Stimulated activated CD8-positive, alpha-beta memory T cell treated with anti-CD3 and anti-CD28 coated beads, Interleukin-7, amount 100 ng/mL, for 4 hours (primary cell): ENCODE data around the gene EIF2B1.

Experiments used
- DNase-seq, 2 donors: peaks; one replicate each; pipeline ENCODE4 v3.0.0-alpha.2; 2020; ENCODE audit warnings: low read depth in 2 of 2

The EIF2B1 gene

DNA sequence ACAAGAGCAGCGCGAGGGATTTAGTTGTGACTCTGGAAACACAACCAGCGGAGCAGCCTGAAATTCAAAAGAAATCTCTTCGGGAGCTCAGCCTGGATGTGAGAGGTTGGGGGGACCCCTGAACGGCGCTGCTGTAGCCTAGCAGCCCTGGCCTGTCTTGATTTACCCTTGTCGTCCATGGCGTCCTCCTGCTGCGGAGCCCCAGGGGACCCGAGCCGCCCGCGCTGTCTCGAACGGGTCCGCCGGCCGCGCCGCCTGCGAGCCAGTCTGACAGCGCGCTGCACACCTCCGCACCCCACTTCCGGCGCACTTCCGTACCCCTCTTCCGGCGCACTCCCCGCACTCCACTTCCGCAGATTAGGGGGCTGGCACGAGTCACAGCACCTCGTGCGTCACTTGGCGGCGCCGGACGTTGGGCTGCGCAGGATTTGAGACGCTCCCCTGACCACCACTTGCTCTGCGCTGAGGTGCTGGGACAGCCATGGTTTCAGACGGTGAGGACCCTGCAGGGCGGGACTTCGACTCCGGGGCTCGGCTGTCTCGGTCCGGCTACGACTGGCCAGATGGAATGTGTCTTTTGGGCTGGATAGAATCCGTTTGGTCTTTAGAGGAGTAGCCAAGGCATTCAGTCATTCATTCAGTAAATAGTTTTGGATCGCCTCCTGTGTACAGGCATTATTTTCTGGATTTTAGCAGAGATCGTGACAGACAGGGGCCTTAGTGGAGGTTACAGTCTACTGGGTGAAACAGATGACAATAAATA is at the start of gene EIF2B1, which contains the start of gene GTF2H3:
Gene EIF2B1 (minus strand): TSS at position 308 of the 763 bp plus-strand sequence. CDS start 129 bp downstream, at position 179.
Gene GTF2H3 (plus strand): TSS at position 451 of the 763 bp plus-strand sequence. CDS start 31 bp downstream, at position 482.
- peak; percentile 95 to 96 for DNase-seq

DNA sequence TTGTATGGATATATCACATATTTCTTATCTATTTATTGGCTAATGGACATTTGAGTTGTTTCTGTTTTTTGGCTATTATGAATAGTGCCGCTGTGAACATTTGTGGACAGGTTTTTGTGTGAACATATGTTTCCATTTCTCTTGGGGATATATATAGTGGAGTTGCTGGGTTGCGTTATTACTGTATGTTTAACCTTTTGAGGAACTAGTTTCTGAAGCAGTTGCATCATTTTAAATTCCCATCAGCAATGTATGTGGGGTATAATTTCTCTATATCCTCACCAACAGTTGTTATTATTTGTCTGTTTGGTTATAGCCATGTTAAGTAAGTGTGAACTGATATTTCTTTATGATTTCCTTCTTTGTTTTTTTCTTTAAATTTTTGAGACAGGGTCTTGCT is 48.1 kb upstream of the EIF2B1 start:
- DNase-seq: no peak

DNA sequence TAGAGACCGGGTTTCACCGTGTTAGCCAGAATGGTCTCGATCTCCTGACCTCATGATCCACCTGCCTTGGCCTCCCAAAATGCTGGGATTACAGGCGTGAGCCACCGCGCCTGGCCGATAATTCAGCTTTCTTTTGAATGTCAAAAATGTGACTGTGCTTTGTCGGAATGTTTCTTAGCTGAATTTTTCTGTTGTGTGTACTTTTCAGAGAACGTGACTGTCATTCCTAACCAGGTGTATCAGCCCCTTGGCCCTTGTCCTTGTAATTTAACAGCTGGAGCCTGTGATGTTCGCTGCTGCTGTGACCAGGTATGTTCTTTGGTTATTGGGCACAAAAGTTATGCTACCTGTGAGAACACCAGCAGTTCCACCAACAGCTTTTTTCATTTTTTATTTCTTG is 45.5 kb upstream of the EIF2B1 start:
- DNase-seq: no peak

DNA sequence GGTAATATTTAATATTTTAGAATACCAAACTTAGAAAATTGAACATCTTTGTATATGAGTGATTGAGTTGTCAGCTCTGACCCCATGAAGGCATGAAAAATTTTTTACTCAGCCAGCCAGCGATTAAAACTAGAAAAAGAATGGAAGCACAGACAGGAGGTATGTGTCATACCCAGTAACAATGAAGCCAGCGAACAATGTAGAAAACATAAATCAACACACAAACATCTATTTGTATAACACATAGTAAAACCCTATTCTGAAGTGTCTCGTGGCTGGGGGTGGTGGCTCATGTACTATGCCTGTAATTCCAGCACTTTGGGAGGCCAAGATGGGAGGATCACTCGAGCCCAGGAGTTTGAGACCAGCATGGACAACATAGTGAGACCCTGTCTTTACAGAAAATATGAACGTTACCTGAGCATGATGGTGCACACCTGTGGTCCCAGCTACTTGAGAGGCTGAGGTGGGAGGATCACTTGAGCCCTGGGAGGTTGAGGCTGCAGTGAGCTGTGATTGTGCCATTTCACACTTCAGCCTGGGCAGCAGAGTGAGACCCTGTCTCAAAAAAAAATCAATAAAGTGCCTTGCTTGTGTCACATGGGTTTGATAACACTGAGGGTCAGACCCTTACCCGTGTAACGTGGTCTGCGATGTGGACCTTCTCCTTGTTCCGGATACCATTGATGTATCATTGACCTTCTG is 43.3 kb upstream of the EIF2B1 start:
- DNase-seq: no peak

DNA sequence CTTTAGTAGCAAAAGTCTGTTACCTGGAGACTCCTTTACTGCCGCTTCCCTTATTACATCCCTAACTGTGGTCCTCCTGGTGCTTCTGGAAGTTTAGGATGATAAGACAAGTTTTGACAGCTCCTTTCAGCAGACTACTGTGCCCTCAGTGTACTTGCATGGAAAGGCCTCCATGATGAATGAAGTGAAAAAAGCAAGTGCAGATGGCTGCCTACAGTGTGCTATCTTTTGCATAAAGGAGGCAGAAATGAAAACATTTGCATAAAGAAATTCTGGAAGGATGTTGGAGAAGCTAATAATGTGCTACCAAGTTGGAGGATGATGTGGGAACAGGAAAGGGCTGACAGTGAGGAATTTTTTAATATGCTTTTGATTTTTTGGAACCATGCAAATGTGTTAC is 42.0 kb upstream of the EIF2B1 start:
- DNase-seq: no peak

DNA sequence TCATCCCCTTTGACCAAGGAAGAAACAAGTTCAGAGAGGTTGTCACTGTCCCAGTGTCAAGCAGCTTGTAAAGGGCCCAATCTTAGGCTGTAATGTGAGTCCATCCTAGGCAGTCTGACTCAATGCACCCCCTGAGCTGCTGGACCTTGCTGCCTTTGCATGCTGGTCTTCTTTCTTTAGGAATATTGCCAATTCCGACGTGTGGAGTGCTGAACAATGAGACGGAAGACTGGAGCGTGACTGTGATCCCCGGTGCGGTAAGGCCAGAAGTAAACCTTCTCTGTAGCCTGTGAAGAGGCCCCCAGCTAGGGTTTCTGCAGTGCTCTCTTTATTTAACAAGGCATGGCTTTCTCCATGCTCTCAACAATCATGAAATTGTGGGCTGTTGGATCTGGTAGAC is 38.4 kb upstream of the EIF2B1 start:
- no peak for DNase-seq

DNA sequence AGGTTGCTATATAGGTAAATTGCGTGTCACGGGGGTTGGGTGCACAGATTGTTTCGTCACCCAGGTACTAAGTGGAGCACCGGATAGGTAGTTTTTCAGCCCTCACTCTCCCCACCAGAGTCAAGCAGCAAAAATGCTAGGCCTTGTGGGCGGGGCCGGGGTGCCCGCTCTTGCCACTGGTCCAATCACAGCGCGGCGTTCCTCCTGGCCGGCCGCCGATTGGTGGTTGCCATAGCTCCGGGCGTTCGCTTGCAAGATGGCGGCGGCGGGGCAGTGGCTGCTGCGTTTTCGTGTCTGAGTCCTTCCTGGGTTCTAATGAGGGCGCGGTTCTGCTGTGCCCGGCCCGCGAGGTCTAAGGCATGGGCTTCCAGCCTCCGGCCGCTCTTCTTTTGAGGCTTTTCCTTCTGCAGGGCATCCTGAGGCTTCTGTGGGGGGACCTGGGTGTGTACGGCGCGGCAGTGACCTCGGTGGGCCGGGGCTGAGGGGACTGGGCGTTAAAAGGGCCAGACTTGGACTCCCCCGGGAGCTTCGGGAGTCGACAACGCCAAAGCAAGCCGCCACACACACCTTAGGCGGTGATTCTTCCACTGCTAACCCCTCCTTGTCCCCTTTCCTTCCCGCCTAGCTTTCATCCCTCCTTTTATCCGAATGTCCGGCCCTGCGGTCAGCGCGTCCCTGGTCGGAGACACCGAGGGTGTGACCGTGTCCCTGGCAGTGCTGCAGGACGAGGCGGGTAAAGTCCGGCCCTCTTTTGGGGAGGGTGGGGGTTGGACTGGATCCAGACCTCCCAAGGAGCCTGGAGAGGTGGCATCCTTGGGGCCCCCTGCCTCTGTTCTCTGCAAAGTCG is 37.6 kb upstream of the EIF2B1 start, which contains the start of gene TCTN2:
Gene TCTN2 (plus strand): TSS at position 232 of the 847 bp plus-strand sequence. CDS start 128 bp downstream, at position 360.
- DNase-seq: peak; percentile 88 to 89

DNA sequence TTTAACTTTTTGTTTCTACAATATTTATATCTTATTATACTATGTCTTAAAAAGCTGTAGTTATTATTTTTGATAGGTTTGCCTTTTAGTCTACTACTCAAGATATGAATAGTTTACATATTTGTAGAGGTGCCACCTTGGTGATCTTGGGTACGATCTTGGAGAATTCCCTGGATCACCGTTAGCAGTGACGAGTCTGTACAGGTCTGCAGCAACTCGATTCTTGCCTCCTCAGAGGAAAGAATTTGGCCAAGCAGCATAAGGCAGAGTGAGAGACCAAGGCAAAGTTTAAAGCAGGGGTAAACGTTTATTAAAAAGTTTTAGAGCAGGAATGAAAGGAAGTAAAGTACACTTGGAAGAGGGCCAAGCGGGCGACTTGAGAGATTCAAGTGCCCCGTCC is 34.3 kb upstream of the EIF2B1 start:
- DNase-seq: no peak

DNA sequence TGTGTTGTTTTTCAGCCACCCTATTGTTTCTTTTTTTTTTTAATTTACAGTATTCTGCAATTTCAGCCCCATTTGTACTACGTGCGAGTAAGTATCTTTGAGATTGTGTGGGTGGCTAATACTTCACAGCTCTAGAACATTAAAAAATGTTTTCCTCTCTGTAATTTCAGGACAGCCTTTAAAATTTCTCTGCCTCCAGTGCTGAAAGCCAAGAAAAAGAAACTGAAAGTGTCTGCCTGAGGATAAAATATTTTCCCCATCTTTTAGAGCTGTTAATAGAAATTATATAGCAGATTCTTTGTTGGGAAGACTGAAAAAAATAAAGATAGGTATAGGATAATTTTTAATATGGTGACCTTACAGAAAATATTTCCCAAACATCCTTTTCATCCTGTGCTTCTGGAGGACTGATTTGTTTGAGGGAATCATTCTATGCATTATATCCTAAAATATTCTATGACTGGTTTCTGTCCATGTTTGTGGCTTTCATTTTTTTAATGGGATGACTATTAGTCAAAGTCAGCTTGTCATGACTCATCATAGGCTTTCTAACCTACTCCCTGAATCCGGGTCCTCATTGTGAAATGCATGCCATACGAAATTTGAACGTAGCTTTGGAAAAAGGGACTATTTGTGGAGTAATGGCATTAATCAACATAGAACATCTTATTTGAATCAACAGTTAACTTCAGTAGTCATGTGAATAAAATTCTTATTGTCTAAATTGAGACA is 26.7 kb upstream of the EIF2B1 start:
- no peak for DNase-seq

DNA sequence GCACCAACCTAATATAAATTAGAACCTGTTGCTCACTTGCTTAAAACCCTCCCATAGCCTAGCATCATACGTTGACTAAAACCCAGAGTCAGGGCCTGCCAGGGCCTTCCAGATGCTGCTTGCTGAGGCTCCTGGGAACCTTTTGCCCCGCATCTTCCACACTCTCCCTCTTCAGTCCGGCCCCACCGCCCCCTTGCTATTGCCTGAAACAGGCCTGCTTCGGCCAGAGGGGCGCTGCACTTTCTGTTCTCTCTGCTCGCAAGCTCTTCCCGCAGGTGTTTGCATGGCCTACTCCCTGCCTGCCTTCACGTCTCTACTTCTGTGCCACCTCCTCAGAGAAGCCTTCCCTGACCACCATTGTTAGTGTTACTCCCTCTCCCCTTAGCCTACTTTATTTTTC is 23.7 kb upstream of the EIF2B1 start:
- no peak for DNase-seq

DNA sequence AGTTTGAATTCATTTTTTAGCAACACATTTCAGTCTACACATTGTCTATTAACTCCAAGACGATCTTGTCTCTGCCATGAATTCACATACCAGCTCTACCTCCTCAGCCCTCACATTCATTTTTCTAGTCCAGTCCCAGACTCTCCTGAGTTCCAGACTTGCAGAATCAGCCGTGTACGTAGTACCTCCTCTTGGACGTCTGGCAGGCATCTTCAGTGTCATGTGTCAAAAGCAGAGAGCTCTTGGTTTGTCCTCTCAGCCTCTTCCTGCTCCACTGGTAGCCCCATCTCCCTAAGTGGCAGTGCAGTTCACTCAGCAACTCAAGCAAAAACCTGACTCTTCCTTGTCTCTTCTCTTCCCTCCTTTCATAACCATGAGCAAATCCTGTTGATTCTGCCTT is 22.9 kb upstream of the EIF2B1 start:
- no peak for DNase-seq

DNA sequence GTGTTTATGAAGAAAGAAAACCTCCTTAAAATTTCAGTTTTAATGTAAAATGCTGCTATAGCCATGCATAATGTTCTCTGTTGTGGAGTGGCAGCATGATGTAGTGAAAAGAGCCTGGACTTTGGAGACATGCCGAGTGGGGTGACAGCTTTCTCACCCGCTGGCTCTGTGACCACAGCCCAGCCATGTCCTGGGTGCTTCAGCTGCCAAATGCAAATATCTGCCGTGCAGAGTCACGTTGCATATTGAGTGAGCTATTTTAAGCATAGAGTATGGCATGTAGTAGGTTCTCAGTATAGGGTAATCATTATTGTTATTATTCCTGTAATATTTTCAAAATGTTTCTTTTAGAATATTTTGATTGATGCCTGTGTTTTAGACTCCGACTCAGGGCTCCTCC is 21.9 kb upstream of the EIF2B1 start:
- DNase-seq: no peak

DNA sequence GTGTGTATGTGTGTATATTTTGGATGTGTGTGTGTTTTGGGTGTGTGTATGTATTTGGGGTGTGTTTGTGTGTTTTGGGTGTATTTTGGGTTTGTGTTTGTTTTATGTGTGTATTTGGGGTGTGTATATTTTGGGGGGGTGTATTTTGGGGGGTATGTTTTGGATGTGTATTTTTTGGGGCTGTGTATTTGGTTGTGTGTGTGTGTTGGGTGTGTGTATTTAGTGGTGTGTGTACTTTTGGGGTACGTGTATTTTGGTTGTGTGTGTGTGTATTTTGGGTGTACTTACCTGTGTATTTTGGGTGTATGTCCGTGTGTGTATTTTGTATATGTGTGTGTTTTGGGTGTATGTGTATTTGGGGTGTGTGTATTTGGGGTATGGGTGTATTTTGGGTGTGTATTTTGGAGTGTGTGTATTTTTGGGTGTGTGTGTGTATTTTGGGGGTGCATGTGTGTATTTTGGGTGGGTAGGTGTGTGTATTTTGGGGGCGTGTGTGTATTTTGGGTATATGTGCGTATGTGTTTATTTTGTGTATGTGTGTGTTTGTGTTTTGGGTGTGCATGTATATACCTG is 20.7 kb upstream of the EIF2B1 start:
- no peak for DNase-seq

DNA sequence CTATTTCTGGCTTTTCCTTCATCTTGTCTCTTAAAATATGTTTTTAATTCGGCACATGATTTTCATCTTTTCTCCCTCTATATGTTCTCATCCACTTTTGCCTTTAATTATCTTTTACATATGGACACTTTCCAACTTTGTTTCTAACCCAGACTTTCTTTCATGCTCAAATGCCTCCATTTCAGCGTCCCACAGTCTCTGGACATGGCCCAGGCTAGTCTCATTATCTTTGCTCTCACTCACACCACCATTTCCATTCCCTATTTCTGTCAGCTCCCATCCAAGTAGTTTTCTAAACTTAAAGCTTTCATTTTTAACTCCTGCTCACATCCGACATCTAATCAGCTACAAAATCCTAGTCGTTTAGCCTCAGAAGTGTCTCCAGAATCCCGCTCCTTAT is 14.9 kb upstream of the EIF2B1 start:
- no peak for DNase-seq

DNA sequence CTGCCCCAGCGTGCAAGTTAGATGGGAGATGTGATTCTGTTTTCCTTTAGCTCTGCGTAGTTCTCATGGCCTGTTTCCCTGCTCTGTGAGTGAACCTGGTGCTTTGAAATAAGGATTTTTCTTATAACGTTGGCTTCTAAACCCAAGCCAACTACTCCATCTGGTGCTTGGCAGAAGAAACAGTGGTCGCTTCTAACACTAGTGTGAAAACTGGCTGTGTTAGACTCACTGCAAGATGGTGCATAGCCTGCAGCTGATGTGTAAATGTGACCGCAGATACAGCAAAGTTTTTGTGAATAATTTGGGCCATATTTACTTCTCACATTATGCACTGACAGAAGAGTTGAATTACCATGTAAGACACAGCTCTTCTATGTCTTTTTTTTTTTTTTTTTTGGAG is 12.4 kb upstream of the EIF2B1 start:
- DNase-seq: no peak

DNA sequence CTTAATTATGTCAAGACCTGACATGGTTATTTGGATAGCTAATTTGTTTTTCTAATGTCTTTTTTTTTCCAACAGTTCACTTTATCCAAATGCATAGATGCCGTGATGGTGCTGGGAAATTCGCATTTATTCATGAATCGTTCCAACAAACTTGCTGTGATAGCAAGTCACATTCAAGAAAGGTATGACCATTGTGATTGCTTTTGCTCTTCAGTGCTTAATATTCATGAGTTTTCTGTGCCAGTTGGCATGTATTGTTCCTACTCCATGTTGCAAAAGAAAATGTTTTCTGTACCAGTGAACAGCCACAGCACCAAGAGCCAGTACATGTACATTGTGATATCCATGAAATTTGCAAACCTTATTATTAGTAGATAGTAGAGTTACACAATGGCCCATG is 11.9 kb upstream of the EIF2B1 start:
- DNase-seq: no peak

DNA sequence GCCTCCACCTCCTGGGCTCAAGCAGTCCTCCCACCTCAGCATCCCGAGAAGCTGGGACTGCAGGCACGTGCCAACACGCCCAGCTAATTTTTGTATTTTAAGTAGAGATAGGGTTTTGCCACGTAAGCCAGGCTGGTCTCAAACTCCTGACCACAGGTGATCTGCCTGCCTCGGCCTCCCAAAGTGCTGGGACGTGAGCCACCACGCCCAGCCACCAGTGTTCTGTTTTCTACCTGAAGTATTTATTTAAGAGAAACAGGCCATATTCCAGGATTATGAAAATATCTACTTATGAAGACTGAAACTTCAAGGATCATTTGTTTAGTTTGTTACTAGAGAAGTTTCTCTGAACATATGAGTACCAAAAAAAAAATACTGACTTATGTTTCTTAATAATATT is 10.4 kb upstream of the EIF2B1 start:
- no peak for DNase-seq

DNA sequence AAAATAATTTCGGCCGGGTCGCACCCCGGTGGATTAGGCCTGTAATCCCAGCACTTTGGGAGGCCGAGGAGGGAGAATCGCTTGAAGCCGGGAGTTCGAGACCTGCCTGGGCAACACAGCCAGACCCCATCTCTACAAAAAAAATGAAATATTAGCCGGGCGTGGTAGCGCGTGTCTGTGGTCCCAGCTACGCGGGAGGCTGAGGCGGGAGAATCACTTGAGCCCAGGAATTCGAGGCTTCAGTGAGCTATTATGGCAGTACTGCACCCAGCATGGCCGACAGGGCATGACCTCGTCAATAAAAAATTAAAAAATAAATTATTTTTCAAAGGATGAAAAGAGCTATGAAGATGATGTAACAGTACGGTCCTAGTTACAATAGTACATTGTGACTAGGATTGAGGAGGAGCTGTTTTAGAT is 666 bp upstream of the EIF2B1 start:
- DNase-seq: no peak

DNA sequence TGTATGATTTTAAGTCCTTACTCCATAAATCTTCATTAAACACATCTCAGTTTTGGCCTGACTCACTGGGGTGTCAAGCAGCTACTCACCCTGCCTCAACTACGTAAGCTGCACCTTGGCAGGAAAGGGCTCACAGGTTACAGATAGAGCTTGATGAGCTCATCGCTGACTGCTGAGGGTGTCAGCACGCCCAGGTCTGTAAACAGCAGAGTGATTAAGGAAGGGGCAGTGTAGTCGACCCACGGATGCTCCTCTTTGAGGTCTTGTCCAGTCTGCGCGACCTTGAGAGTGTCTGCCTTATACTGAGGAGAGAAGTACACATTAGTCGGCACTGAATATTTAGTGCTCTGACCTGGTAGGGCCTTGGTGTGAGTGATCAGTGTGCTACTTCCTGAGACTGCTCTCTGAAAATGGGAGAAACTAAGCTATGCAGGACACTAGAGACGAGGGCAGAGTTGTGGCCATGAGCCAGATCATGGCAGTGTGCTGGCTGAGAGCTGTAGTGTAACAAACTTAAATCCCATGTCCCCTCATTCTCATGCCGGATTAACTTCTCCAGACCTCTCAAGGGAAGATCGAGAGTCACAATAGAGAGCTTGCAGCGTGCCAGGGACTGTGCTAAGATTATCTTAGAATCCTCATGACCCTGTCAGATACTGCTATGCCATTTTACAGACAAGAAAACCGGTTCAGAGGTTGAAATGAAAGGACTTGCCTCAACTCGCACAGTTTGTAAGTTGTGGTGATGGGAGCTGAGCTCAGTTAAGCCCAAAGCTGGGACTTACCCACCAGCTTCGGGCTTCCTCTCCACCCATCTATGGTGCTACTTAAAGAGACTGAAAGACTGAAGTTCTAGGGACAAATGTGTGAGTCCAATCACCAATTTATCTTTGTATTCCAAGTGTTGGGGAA is 11.6 kb downstream of the EIF2B1 start:
- DNase-seq: no peak

DNA sequence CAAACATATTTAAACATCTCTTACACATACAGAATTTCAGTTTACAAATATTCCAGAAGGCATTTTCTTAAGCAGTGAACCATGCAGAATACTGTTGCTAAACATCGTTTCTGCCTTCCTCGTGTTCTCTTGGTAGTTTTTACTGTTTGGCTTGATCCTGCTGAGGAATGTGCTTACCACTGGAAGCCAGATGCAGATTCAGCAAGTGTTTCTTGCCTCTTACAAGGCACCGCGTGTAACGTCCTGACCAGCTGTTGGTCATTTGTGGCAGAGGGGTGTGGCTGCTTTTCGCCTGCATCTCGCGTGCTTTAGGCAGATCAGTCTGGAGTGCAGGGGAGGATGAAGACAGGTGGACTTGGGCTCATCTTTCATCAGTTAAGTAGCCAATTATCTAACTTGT is 12.4 kb downstream of the EIF2B1 start:
- no peak for DNase-seq
